ENCODE results near the gene OVCA2. TPM values are rescaled to one million over a fixed set of nuclear protein-coding genes. Genes with fewer than 3 reads are reported as not detected.

Gene OVCA2
- polyA plus RNA-seq, 6 donors from 2014 or later: 43.0 to 66.7 (median 58.3) TPM

DNA sequence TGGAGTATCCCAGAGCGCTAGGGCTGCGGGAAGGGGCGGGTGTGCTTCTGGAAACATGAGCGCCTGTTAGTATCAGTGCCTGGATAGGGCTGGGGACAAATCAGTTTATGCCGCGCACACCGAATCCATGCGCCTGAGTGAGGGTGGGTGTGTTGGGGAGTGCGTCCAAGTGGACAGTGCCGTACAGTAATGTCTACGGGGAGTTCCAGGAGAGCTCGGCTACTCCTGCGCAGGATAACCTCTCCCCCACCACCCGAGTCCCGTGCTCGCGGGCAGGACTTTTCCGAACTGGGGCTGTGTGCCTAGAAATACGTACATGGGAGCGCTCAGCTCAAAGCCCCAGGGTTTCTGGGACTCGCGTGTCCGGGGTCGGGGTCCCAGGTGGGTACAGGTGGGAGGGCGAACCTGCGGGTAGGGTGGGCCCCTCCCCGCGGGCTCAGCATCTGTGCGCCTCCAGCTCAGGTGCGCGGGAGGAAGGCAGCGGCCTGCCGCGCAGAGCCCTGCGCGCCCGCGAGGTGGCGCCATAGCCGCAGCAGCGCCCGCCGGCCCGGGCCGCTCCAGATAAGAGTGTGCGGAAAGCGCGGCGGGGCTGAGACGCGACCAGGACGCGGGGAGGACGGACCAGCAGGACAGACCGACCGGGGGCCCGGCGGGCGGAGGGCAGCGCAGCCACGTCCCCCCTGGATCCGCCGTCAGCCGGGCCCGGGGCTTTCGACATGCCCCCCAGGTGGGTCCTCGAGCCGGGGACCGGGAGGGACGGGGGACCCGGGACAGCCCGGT, 12.9 kb downstream of the OVCA2 start, which contains the start of gene HIC1:
Gene HIC1, plus strand, starts transcription at position 592 of the 780 bp plus-strand sequence. CDS start 1,588 bp downstream, outside the sequence.
- peak within 1 kb of the TSS; percentile 62 to 82 (median 73) for H3K4me3 Mint-ChIP-seq
- peaks cover 5 to 24% (median 19%) of the 10 kb centered on the region in 3 donors for H3K27me3 Mint-ChIP-seq
- H3K9me3 Mint-ChIP-seq: peaks cover 0 to 1% (median 0%) of the 10 kb centered on the region in 7 donors
- DNase-seq: peak; percentile 79
- H3K4me1 Mint-ChIP-seq: peaks cover 21 to 34% (median 30%) of the 10 kb centered on the region in 3 donors
- peak within 1 kb of the TSS in 5 of 6 donors; percentile 47 to 86 (median 70) for H3K27ac Mint-ChIP-seq
- peak; percentile 48 to 52 for ATAC-seq (ENCODE audit: low read depth in 2 of 2)
- H3K36me3 Mint-ChIP-seq: no peaks in the 10 kb centered on the region

- Mint-ChIP-seq H3K4me1 (peaks cover 30 to 39% (median 38%) of the 10 kb centered on the region in 3 donors), H3K27ac (peak overlapping the region in 1 of 6 donors; percentile 70)
These were observed 13.7 kb downstream of the OVCA2 start for GRCh38 chr17:2055292-2056205.

GRCh38 chr17:2056206-2057174, 14.7 kb downstream of the OVCA2 start:
- ATAC-seq (ENCODE audit: low read depth in 2 of 2) (no peak), DNase-seq (no peak)
- peaks cover 5 to 29% (median 18%) of the 10 kb centered on the region in 3 donors for H3K27me3 Mint-ChIP-seq
- H3K27ac Mint-ChIP-seq: peak overlapping the region in 1 of 6 donors; percentile 26
- H3K9me3 Mint-ChIP-seq: peaks cover 0 to 1% (median 0%) of the 10 kb centered on the region in 7 donors
- peaks cover 31 to 41% (median 37%) of the 10 kb centered on the region in 3 donors for H3K4me1 Mint-ChIP-seq
- peak overlapping the region; percentile 62 to 91 (median 76) for H3K4me3 Mint-ChIP-seq
- H3K36me3 Mint-ChIP-seq: peaks cover 0 to 7% of the 10 kb centered on the region in 2 donors

More at GRCh38 chr17:2055292-2056205, 13.7 kb downstream of the OVCA2 start:
- H3K9me3 Mint-ChIP-seq: peaks cover 0 to 1% (median 0%) of the 10 kb centered on the region in 7 donors
- ATAC-seq (ENCODE audit: low read depth in 2 of 2) (no peak), DNase-seq (no peak)
- H3K4me3 Mint-ChIP-seq: peak overlapping the region in 6 of 8 donors; percentile 69 to 91 (median 78)
- peaks cover 5 to 33% (median 22%) of the 10 kb centered on the region in 3 donors for H3K27me3 Mint-ChIP-seq
- H3K36me3 Mint-ChIP-seq: peaks cover 0 to 3% of the 10 kb centered on the region in 2 donors

- Mint-ChIP-seq H3K9me3 (no peaks in the 10 kb centered on the region), H3K4me1 (peaks cover 28 to 36% (median 30%) of the 10 kb centered on the region in 3 donors)
- DNase-seq: no peak
These were observed 15.4 kb downstream of the OVCA2 start for GRCh38 chr17:2057175-2057759.

DNA sequence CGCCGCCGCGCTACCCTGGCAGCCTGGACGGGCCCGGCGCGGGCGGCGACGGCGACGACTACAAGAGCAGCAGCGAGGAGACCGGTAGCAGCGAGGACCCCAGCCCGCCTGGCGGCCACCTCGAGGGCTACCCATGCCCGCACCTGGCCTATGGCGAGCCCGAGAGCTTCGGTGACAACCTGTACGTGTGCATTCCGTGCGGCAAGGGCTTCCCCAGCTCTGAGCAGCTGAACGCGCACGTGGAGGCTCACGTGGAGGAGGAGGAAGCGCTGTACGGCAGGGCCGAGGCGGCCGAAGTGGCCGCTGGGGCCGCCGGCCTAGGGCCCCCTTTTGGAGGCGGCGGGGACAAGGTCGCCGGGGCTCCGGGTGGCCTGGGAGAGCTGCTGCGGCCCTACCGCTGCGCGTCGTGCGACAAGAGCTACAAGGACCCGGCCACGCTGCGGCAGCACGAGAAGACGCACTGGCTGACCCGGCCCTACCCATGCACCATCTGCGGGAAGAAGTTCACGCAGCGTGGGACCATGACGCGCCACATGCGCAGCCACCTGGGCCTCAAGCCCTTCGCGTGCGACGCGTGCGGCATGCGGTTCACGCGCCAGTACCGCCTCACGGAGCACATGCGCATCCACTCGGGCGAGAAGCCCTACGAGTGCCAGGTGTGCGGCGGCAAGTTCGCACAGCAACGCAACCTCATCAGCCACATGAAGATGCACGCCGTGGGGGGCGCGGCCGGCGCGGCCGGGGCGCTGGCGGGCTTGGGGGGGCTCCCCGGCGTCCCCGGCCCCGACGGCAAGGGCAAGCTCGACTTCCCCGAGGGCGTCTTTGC, 16.2 kb downstream of the OVCA2 start:
- Mint-ChIP-seq H3K9me3 (no peaks in the 10 kb centered on the region), H3K27ac (peak overlapping the region in 3 of 6 donors; percentile 26 to 49 (median 42)), H3K4me3 (peak overlapping the region; percentile 43 to 73 (median 60)), H3K27me3 (peaks cover 7 to 26% (median 8%) of the 10 kb centered on the region in 3 donors), H3K4me1 (peaks cover 27 to 34% (median 28%) of the 10 kb centered on the region in 3 donors), H3K36me3 (peaks cover 6 to 7% of the 10 kb centered on the region in 2 donors)
- DNase-seq (peak; percentile 50), ATAC-seq (ENCODE audit: low read depth in 2 of 2) (peak in 1 of 2 donors; percentile 6)

More at GRCh38 chr17:2057175-2057759, 15.4 kb downstream of the OVCA2 start:
- Mint-ChIP-seq H3K27ac (no peak overlapping the region), H3K4me3 (peak overlapping the region in 1 of 8 donors; percentile 73), H3K36me3 (peaks cover 6 to 7% of the 10 kb centered on the region in 2 donors), H3K27me3 (peaks cover 5 to 21% (median 10%) of the 10 kb centered on the region in 3 donors)
- ATAC-seq (ENCODE audit: low read depth in 2 of 2): no peak

DNA sequence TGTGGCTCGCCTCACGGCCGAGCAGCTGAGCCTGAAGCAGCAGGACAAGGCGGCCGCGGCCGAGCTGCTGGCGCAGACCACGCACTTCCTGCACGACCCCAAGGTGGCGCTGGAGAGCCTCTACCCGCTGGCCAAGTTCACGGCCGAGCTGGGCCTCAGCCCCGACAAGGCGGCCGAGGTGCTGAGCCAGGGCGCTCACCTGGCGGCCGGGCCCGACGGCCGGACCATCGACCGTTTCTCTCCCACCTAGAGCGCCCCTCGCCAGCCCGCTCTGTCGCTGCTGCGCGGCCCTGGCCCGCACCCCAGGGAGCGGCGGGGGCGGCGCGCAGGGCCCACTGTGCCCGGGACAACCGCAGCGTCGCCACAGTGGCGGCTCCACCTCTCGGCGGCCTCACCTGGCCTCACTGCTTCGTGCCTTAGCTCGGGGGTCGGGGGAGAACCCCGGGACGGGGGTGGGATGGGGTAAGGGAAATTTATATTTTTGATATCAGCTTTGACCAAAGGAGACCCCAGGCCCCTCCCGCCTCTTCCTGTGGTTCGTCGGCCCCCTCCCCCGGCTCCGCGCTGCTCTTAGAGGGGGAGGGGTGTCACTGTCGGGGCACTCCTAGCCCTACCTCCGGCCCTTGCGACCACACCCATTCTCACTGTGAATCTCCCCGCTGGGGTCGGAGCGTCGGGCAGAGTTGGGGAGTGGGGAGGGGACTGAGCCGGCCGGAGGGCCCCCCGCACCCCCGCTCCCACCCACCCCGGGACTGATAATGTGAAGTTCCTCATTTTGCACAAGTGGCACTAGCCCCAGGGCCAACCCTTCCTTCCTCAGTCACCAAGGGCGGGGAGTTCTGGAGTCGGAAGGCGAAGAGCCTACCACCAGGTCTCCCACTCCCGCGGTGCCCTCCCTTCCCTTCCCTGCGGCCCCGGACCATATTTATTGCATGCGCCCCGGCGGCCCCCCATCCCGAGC, 17.0 kb downstream of the OVCA2 start:
- peak overlapping the region; percentile 73 to 88 (median 82) for H3K4me3 Mint-ChIP-seq
- H3K9me3 Mint-ChIP-seq: no peaks in the 10 kb centered on the region
- H3K27ac Mint-ChIP-seq: peak overlapping the region in 3 of 6 donors; percentile 42 to 91 (median 43)
- ATAC-seq (ENCODE audit: low read depth in 2 of 2) (peak; percentile 53 to 55), DNase-seq (peak; percentile 63)
- peaks cover 26 to 32% (median 27%) of the 10 kb centered on the region in 3 donors for H3K4me1 Mint-ChIP-seq
- peaks cover 3 to 26% (median 8%) of the 10 kb centered on the region in 3 donors for H3K27me3 Mint-ChIP-seq
- peaks cover 7 to 8% of the 10 kb centered on the region in 2 donors for H3K36me3 Mint-ChIP-seq

GRCh38 chr17:2059547-2060384, 17.9 kb downstream of the OVCA2 start:
- ATAC-seq (ENCODE audit: low read depth in 2 of 2) (no peak), DNase-seq (no peak)
- Mint-ChIP-seq H3K9me3 (no peaks in the 10 kb centered on the region), H3K27ac (peak overlapping the region in 4 of 6 donors; percentile 43 to 92 (median 80)), H3K27me3 (peaks cover 3 to 23% (median 8%) of the 10 kb centered on the region in 3 donors), H3K4me1 (peaks cover 30 to 37% (median 35%) of the 10 kb centered on the region in 3 donors), H3K36me3 (peaks cover 10 to 15% of the 10 kb centered on the region in 2 donors), H3K4me3 (peak overlapping the region; percentile 73 to 88 (median 82))

DNA sequence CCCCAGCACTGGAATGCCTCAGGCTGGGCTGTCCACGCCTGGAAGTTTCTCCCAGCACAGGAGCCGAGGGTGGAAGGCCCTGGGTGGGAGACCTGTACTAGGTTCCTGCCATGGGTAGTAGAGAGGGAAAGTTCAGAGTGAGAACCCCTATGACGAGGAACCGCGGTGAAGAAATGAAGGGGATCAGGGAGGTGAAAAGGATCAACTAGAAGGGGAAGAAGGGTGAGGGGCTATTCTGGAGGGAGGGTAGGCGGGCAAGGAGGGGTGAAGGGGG, 18.5 kb downstream of the OVCA2 start:
- Mint-ChIP-seq H3K4me3 (peak overlapping the region in 5 of 8 donors; percentile 32 to 86 (median 73)), H3K36me3 (peaks cover 14 to 16% of the 10 kb centered on the region in 2 donors), H3K9me3 (no peaks in the 10 kb centered on the region), H3K4me1 (peaks cover 33 to 40% (median 35%) of the 10 kb centered on the region in 3 donors), H3K27ac (peak overlapping the region in 2 of 6 donors; percentile 33 to 91), H3K27me3 (peaks cover 3 to 23% (median 8%) of the 10 kb centered on the region in 3 donors)
- ATAC-seq (ENCODE audit: low read depth in 2 of 2) (no peak), DNase-seq (no peak)

- Mint-ChIP-seq H3K9me3 (no peaks in the 10 kb centered on the region), H3K4me3 (peak overlapping the region in 2 of 8 donors; percentile 47 to 78), H3K27me3 (peaks cover 3 to 23% (median 8%) of the 10 kb centered on the region in 3 donors), H3K36me3 (peaks cover 14 to 16% of the 10 kb centered on the region in 2 donors), H3K4me1 (peaks cover 33 to 41% (median 35%) of the 10 kb centered on the region in 3 donors), H3K27ac (peak overlapping the region in 1 of 6 donors; percentile 91)
- DNase-seq (no peak), ATAC-seq (ENCODE audit: low read depth in 2 of 2) (no peak)
These were observed 19.0 kb downstream of the OVCA2 start for GRCh38 chr17:2060681-2061440.

Data from naive B cell (primary cell).